ENCODE results near the gene HES5.

The HES5 gene

GRCh38 chr1:2532485-2533160 is 2.6 kb upstream of the HES5 start:
- ChIA-PET CTCF (interaction anchor here (0.6 to 1.0 kb wide), 2 partner anchors 86 to 695 kb away, joined by 3 to 8 read pairs; no protein-coding TSS in a partner anchor), POLR2A (interaction anchor here (1.8 kb wide), 1 partner anchor 13 kb away, joined by 10 read pairs; no protein-coding TSS in a partner anchor)
- no peak for TF ChIP-seq SP1 (IDR thresholded peaks at IDR 0.05)
- TF ChIP-seq NFRKB (IDR thresholded peaks at IDR 0.05), result no peak
- no peak for TF ChIP-seq CTBP1 (IDR thresholded peaks at IDR 0.05; ENCODE audit: borderline replicate concordance)
- no peak for TF ChIP-seq TARDBP (IDR thresholded peaks at IDR 0.05)
- no peak for DNase-seq (ENCODE audit: extremely low spot score)

GRCh38 chr1:2530513-2531361 is 674 bp upstream of the HES5 start:
- no peak for TF ChIP-seq TARDBP (IDR thresholded peaks at IDR 0.05)
- CTCF ChIA-PET, result interaction anchor here (0.9 kb wide), 1 partner anchor 9 kb away, joined by 3 read pairs; no protein-coding TSS in a partner anchor
- POLR2A ChIA-PET, result interaction anchor here (8.5 kb wide), 1 partner anchor 15 kb away, joined by 74 read pairs; no protein-coding TSS in a partner anchor
- no peak for DNase-seq (ENCODE audit: extremely low spot score)

- POLR2A ChIA-PET, result interaction anchor here (8.5 kb wide), 1 partner anchor 17 kb away, joined by 74 read pairs; no protein-coding TSS in a partner anchor
- no peak for DNase-seq (ENCODE audit: extremely low spot score)
- CTCF ChIA-PET, result no interaction called here
- TF ChIP-seq NFRKB (IDR thresholded peaks at IDR 0.05), result no peak
- TF ChIP-seq CTBP1 (IDR thresholded peaks at IDR 0.05; ENCODE audit: borderline replicate concordance), result no peak
- TF ChIP-seq TARDBP (IDR thresholded peaks at IDR 0.05), result no peak
- TF ChIP-seq L3MBTL2 (conservative IDR thresholded peaks at IDR 0.05), result no peak
- TF ChIP-seq ELF4 (IDR thresholded peaks at IDR 0.05), result no peak
- no peak for TF ChIP-seq FOXA1 (IDR thresholded peaks at IDR 0.05)
- no peak for TF ChIP-seq FOXK2 (IDR thresholded peaks at IDR 0.05)
- no peak for TF ChIP-seq PKNOX1 (IDR thresholded peaks at IDR 0.05)
- no peak for TF ChIP-seq ARNT (IDR thresholded peaks at IDR 0.05)
Observed at GRCh38 chr1:2528966-2529783, 888 bp downstream of the HES5 start.

GRCh38 chr1:2528611-2528965 is 1.5 kb downstream of the HES5 start:
- DNase-seq (ENCODE audit: extremely low spot score), result no peak
- TF ChIP-seq LEF1 (IDR thresholded peaks at IDR 0.05; ENCODE audit: borderline replicate concordance), result no peak
- no peak for TF ChIP-seq CTBP1 (IDR thresholded peaks at IDR 0.05; ENCODE audit: borderline replicate concordance)
- no peak for TF ChIP-seq SUZ12 (IDR thresholded peaks at IDR 0.05)
- no peak for TF ChIP-seq ELF4 (IDR thresholded peaks at IDR 0.05)
- no peak for TF ChIP-seq HDGF (IDR thresholded peaks at IDR 0.05; ENCODE audit: borderline replicate concordance)
- TF ChIP-seq FOXA1 (IDR thresholded peaks at IDR 0.05), result no peak
- no peak for TF ChIP-seq BHLHE40 (IDR thresholded peaks at IDR 0.05; ENCODE audit: borderline replicate concordance)
- no peak for TF ChIP-seq FOXK2 (IDR thresholded peaks at IDR 0.05)
- TF ChIP-seq FOXM1 (IDR thresholded peaks at IDR 0.05; ENCODE audit: borderline replicate concordance), result no peak
- no peak for TF ChIP-seq NFRKB (IDR thresholded peaks at IDR 0.05)
- no peak for TF ChIP-seq TARDBP (IDR thresholded peaks at IDR 0.05)
- POLR2A ChIA-PET, result interaction anchor here (8.5 kb wide), 1 partner anchor 17 kb away, joined by 74 read pairs; no protein-coding TSS in a partner anchor
- CTCF ChIA-PET, result no interaction called here

GRCh38 chr1:2528016-2528415 is 2.0 kb downstream of the HES5 start:
- CTCF ChIA-PET, result no interaction called here

GRCh38 chr1:2527556-2527860 is 2.6 kb downstream of the HES5 start:
- TF ChIP-seq TARDBP (IDR thresholded peaks at IDR 0.05) (no peak), L3MBTL2 (conservative IDR thresholded peaks at IDR 0.05) (no peak), LEF1 (IDR thresholded peaks at IDR 0.05; ENCODE audit: borderline replicate concordance) (no peak), PKNOX1 (IDR thresholded peaks at IDR 0.05) (no peak), NFRKB (IDR thresholded peaks at IDR 0.05) (no peak), ZNF384 (IDR thresholded peaks at IDR 0.05) (no peak), ELF4 (IDR thresholded peaks at IDR 0.05) (no peak)
- ChIA-PET POLR2A (interaction anchor here (8.5 kb wide), 1 partner anchor 18 kb away, joined by 74 read pairs; no protein-coding TSS in a partner anchor), CTCF (no interaction called here)
- DNase-seq (ENCODE audit: extremely low spot score), result no peak

More at GRCh38 chr1:2528016-2528415, 2.0 kb downstream of the HES5 start:
- TF ChIP-seq L3MBTL2 (conservative IDR thresholded peaks at IDR 0.05), result no peak
- TF ChIP-seq FOXM1 (IDR thresholded peaks at IDR 0.05; ENCODE audit: borderline replicate concordance), result no peak
- TF ChIP-seq SP1 (IDR thresholded peaks at IDR 0.05), result no peak
- TF ChIP-seq PKNOX1 (IDR thresholded peaks at IDR 0.05), result no peak
- TF ChIP-seq CTBP1 (IDR thresholded peaks at IDR 0.05; ENCODE audit: borderline replicate concordance), result no peak
- no peak for DNase-seq (ENCODE audit: extremely low spot score)
- POLR2A ChIA-PET, result interaction anchor here (8.5 kb wide), 1 partner anchor 18 kb away, joined by 74 read pairs; no protein-coding TSS in a partner anchor
